Measurements from ENCODE around the gene KANTR.

GRCh38 chrX:53050841-53051240, 43.1 kb upstream of the KANTR start:
- TF ChIP-seq CTCF (conservative IDR thresholded peaks at IDR 0.05; ENCODE audit: low read length), result no peak
- no peak for TF ChIP-seq EZH2phosphoT487 (IDR thresholded peaks at IDR 0.05; ENCODE audit: borderline replicate concordance, low read depth, low read length)
